ENCODE results near the gene SELENOO. TPM values are rescaled to one million over a fixed set of nuclear protein-coding genes. Genes with fewer than 3 reads are reported as not detected.

SELENOO gene
- total RNA-seq, 1 experiment from 2014 or later, result 12.8 TPM

GRCh38 chr22:50264104-50264745 is 63.4 kb downstream of the SELENOO start:
- no peak for DNase-seq (ENCODE audit: extremely low read depth, low read depth)

- DNase-seq (ENCODE audit: extremely low read depth, low read depth), result no peak
Observed at GRCh38 chr22:50264946-50265669, 64.3 kb downstream of the SELENOO start.

- no peak for DNase-seq (ENCODE audit: extremely low read depth, low read depth)
Observed at GRCh38 chr22:50266994-50267393, 66.2 kb downstream of the SELENOO start.

Other genes starting within 250 kb of the SELENOO start
- 33.0 and 48.3 TPM in 2 replicates for gene PIM3, start 240.2 kb upstream of the SELENOO start, total RNA-seq (2014; rRNA removed; shearing (Covaris generic))
- not detected in 2 replicates for gene IL17REL, start 188.2 kb upstream of the SELENOO start, total RNA-seq (2014; rRNA removed; shearing (Covaris generic))
- gene TTLL8, start 142.7 kb upstream of the SELENOO start, total RNA-seq (2014; rRNA removed; shearing (Covaris generic)), result not detected in 2 replicates
- not detected in 2 replicates for gene MLC1, start 115.6 kb upstream of the SELENOO start, total RNA-seq (2014; rRNA removed; shearing (Covaris generic))
- 0.07 TPM in 1 of 2 replicates, not detected in the other for gene MOV10L1, start 111.0 kb upstream of the SELENOO start, total RNA-seq (2014; rRNA removed; shearing (Covaris generic))
- 4.2 and 4.7 TPM in 2 replicates for gene PANX2, start 30.3 kb upstream of the SELENOO start, total RNA-seq (2014; rRNA removed; shearing (Covaris generic))
- gene TRABD, start 15.1 kb upstream of the SELENOO start, total RNA-seq (2014; rRNA removed; shearing (Covaris generic)), result 21.7 and 26.1 TPM in 2 replicates
- gene TUBGCP6, start 44.0 kb downstream of the SELENOO start, total RNA-seq (2014; rRNA removed; shearing (Covaris generic)), result 10.7 and 13.0 TPM in 2 replicates
- gene HDAC10, start 50.3 kb downstream of the SELENOO start, total RNA-seq (2014; rRNA removed; shearing (Covaris generic)), result 13.9 and 14.4 TPM in 2 replicates
- gene MAPK12, start 60.7 kb downstream of the SELENOO start, total RNA-seq (2014; rRNA removed; shearing (Covaris generic)), result 22.0 and 24.9 TPM in 2 replicates
- 1.3 and 1.8 TPM in 2 replicates for gene MAPK11, start 69.4 kb downstream of the SELENOO start, total RNA-seq (2014; rRNA removed; shearing (Covaris generic))
- gene PLXNB2, start 106.6 kb downstream of the SELENOO start, total RNA-seq (2014; rRNA removed; shearing (Covaris generic)), result 51.2 and 52.5 TPM in 2 replicates
- 0.81 and 1.5 TPM in 2 replicates for gene DENND6B, start 126.0 kb downstream of the SELENOO start, total RNA-seq (2014; rRNA removed; shearing (Covaris generic))
- gene PPP6R2, start 142.3 kb downstream of the SELENOO start, total RNA-seq (2014; rRNA removed; shearing (Covaris generic)), result 23.6 and 24.5 TPM in 2 replicates